ENCODE results near the gene BNC2. TPM values are rescaled to one million over a fixed set of nuclear protein-coding genes. Genes with fewer than 3 reads are reported as not detected.

The BNC2 gene
- total and polyA plus RNA-seq, 2 of the 13 experiments (the other 11 are each of a cell fraction or from before 2014, with no cell fraction given), result not detected

DNA sequence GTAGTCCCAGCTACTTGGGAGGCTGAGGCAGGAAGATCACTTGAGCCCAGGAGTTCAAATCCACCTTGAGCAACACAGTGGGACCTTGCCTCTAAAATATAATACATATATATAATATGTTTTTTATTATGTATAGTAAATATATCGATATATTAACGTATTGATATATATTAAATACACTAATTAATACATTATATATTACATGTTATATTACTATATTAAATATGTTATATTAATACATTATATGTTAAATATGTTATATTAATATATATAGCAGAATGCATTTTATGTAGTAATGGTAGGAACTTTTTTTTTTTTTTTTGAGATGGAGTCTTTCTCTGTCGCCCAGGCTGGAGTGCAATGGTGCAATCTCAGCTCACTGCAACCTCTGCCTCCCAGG lies 18.1 kb upstream of the BNC2 start:
- no peaks in the 10 kb centered on the region for H3K36me3 ChIP-seq (replicated peaks in 1 of 2; ENCODE audit: control insufficient read depth in 1 of 2, insufficient read depth in 2 of 2, low read length in 2 of 2)
- H3K27ac ChIP-seq (ENCODE audit: extremely low read length, insufficient read depth, low read length), result no peak overlapping the region
- intact Hi-C loops (cut with micrococcal nuclease; ENCODE audit: unreplicated experiment), result no loop called here
- H2AFZ ChIP-seq (ENCODE audit: low read length), result no peak overlapping the region
- ATAC-seq (no peak), DNase-seq (ENCODE audit: low spot score) (no peak), FAIRE-seq (no peak)
- H3K4me1 ChIP-seq (ENCODE audit: insufficient read depth, low read length), result no peaks in the 10 kb centered on the region
- in situ Hi-C loops (cut with HindIII; ENCODE audit: extremely low pct_ligation_motif_present, low pct_unique_long_range_greater_than_20kb), result no loop called here
- no peaks in the 10 kb centered on the region for H3K9me3 ChIP-seq (ENCODE audit: low read length)
- H3K9ac ChIP-seq (ENCODE audit: insufficient read depth, low read depth, low read length), result no peak overlapping the region
- H3K27me3 ChIP-seq (ENCODE audit: control insufficient read depth in 1 of 2, insufficient read depth in 2 of 2, low read length in 2 of 2), result no peaks in the 10 kb centered on the region
- H3K79me2 ChIP-seq (ENCODE audit: insufficient read depth, low read length), result no peaks in the 10 kb centered on the region
- BruUV-seq (replicated peaks), result no TSS peak
- WGBS (ENCODE audit: low lambda C conversion rate), result 28% methylated on average over 3 of the region's 3 CpGs
- ChIA-PET POLR2A (interaction anchor here (0.7 kb wide), 1 partner anchor 1806 kb away, joined by 3 read pairs; no protein-coding TSS in a partner anchor), CTCF (ENCODE audit: low intra/inter-chr PET ratio, low total read pairs) (no interaction called here)
- H3K4me3 ChIP-seq (replicated peaks in 1 of 3; ENCODE audit: insufficient read depth in 1 of 3, low read depth in 2 of 3, low read length in 3 of 3), result no peak overlapping the region
- H3K4me2 ChIP-seq (ENCODE audit: low read depth, low read length), result no peak overlapping the region
- no peaks in the 10 kb centered on the region for H4K20me1 ChIP-seq (ENCODE audit: insufficient read depth, low read length)
- no peak for TF ChIP-seq ZNF101 (CRISPR knock-in tag; IDR thresholded peaks at IDR 0.05; ENCODE audit: borderline replicate concordance, low read depth)
- TF ChIP-seq REXO4 (CRISPR knock-in tag; IDR thresholded peaks at IDR 0.05; ENCODE audit: borderline replicate concordance), result no peak
- TF ChIP-seq MAFK (conservative IDR thresholded peaks at IDR 0.05 in 1 of 2, IDR thresholded peaks at IDR 0.05 in 1 of 2; ENCODE audit: low read length in 2 of 2), result no peak
- TF ChIP-seq, protein P1, sequence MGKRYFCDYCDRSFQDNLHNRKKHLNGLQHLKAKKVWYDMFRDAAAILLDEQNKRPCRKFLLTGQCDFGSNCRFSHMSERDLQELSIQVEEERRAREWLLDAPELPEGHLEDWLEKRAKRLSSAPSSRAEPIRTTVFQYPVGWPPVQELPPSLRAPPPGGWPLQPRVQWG (CRISPR knock-in tag; IDR thresholded peaks at IDR 0.05; ENCODE audit: borderline replicate concordance, low read depth), result no peak
- TF ChIP-seq, protein P2, sequence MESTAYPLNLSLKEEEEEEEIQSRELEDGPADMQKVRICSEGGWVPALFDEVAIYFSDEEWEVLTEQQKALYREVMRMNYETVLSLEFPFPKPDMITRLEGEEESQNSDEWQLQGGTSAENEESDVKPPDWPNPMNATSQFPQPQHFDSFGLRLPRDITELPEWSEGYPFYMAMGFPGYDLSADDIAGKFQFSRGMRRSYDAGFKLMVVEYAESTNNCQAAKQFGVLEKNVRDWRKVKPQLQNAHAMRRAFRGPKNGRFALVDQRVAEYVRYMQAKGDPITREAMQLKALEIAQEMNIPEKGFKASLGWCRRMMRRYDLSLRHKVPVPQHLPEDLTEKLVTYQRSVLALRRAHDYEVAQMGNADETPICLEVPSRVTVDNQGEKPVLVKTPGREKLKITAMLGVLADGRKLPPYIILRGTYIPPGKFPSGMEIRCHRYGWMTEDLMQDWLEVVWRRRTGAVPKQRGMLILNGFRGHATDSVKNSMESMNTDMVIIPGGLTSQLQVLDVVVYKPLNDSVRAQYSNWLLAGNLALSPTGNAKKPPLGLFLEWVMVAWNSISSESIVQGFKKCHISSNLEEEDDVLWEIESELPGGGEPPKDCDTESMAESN (CRISPR knock-in tag; conservative IDR thresholded peaks at IDR 0.05), result no peak
- no peak for TF ChIP-seq DNMT1 (CRISPR knock-in tag; IDR thresholded peaks at IDR 0.05)
- TF ChIP-seq ZUFSP (CRISPR knock-in tag; IDR thresholded peaks at IDR 0.05; ENCODE audit: borderline replicate concordance), result no peak
- no peak for TF ChIP-seq ZNF326 (CRISPR knock-in tag; IDR thresholded peaks at IDR 0.05; ENCODE audit: borderline replicate concordance)
- TF ChIP-seq, protein P3, sequence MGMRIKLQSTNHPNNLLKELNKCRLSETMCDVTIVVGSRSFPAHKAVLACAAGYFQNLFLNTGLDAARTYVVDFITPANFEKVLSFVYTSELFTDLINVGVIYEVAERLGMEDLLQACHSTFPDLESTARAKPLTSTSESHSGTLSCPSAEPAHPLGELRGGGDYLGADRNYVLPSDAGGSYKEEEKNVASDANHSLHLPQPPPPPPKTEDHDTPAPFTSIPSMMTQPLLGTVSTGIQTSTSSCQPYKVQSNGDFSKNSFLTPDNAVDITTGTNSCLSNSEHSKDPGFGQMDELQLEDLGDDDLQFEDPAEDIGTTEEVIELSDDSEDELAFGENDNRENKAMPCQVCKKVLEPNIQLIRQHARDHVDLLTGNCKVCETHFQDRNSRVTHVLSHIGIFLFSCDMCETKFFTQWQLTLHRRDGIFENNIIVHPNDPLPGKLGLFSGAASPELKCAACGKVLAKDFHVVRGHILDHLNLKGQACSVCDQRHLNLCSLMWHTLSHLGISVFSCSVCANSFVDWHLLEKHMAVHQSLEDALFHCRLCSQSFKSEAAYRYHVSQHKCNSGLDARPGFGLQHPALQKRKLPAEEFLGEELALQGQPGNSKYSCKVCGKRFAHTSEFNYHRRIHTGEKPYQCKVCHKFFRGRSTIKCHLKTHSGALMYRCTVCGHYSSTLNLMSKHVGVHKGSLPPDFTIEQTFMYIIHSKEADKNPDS (CRISPR knock-in tag; IDR thresholded peaks at IDR 0.05), result no peak
- TF ChIP-seq ZNF597 (CRISPR knock-in tag; IDR thresholded peaks at IDR 0.05), result no peak
- no peak for TF ChIP-seq HOXA5 (CRISPR knock-in tag; IDR thresholded peaks at IDR 0.05)
- TF ChIP-seq, protein P4, sequence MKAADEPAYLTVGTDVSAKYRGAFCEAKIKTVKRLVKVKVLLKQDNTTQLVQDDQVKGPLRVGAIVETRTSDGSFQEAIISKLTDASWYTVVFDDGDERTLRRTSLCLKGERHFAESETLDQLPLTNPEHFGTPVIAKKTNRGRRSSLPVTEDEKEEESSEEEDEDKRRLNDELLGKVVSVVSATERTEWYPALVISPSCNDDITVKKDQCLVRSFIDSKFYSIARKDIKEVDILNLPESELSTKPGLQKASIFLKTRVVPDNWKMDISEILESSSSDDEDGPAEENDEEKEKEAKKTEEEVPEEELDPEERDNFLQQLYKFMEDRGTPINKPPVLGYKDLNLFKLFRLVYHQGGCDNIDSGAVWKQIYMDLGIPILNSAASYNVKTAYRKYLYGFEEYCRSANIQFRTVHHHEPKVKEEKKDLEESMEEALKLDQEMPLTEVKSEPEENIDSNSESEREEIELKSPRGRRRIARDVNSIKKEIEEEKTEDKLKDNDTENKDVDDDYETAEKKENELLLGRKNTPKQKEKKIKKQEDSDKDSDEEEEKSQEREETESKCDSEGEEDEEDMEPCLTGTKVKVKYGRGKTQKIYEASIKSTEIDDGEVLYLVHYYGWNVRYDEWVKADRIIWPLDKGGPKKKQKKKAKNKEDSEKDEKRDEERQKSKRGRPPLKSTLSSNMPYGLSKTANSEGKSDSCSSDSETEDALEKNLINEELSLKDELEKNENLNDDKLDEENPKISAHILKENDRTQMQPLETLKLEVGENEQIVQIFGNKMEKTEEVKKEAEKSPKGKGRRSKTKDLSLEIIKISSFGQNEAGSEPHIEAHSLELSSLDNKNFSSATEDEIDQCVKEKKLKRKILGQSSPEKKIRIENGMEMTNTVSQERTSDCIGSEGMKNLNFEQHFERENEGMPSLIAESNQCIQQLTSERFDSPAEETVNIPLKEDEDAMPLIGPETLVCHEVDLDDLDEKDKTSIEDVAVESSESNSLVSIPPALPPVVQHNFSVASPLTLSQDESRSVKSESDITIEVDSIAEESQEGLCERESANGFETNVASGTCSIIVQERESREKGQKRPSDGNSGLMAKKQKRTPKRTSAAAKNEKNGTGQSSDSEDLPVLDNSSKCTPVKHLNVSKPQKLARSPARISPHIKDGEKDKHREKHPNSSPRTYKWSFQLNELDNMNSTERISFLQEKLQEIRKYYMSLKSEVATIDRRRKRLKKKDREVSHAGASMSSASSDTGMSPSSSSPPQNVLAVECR (CRISPR knock-in tag; IDR thresholded peaks at IDR 0.05; ENCODE audit: borderline replicate concordance), result no peak
